Caco-2 (cell line): Measurements from ENCODE around the gene NR1I3. TPM values are rescaled to one million over a fixed set of nuclear protein-coding genes. Genes with fewer than 3 reads are reported as not detected.

ENCODE experiments used
- BruUV-seq: library from RNA; stranded (reverse); fragments of 400-500 nt; replicated peaks from 2 replicates; lab custom pipeline; 2021; lab: Mats Ljungman, UMichigan
- CTCF ChIA-PET: fragments of 300-600 bp; sonication (Branson Sonifier 250); formaldehyde crosslinking; loops from one replicate; lab custom pipeline; 2022; ENCODE audit warnings: antibody characterized with exemption; lab: Charles Lee
- POLR2A ChIA-PET: fragments of 300-600 bp; sonication (Branson Sonifier 250); formaldehyde crosslinking; loops from one replicate; lab custom pipeline; 2022; ENCODE audit warnings: antibody characterized with exemption; lab: Charles Lee
- DNase-seq, 2 experiments: peaks; one replicate each; pipeline versions ENCODE4 v3.0.0 to v3.0.0-alpha.2; 2020 to 2022
- H3K27me3 ChIP-seq: replicated peaks from 2 replicates; pipeline ENCODE4 v1.6.0; 2011; ENCODE audit warnings: low read length; ENCODE audit not compliant: control insufficient read depth, insufficient read depth
- H3K36me3 ChIP-seq: 2 replicates; pipeline ENCODE4 v1.5.1; 2011; ENCODE audit warnings: low read length; ENCODE audit not compliant: control insufficient read depth, insufficient read depth
- H3K4me1 ChIP-seq: fragments of 250-450 bp; sonication (Bioruptor Pico); 2 replicates; pipeline ENCODE4 v1.5.1; 2020; ENCODE audit warnings: mild to moderate bottlenecking
- H3K4me3 ChIP-seq: 2 replicates; pipeline ENCODE4 v1.5.1; 2011; ENCODE audit warnings: low read depth, mild to moderate bottlenecking, control low read depth, low read length
- H3K9me3 ChIP-seq: fragments of 250-450 bp; sonication (Bioruptor Pico); 2 replicates; pipeline ENCODE4 v1.5.1; 2020; ENCODE audit warnings: mild to moderate bottlenecking, moderate library complexity
- H3K27ac Mint-ChIP-seq: one replicate; pipeline ENCODE4 v1.8.0; 2022; ENCODE audit warnings: mixed read lengths; ENCODE audit not compliant: unreplicated experiment
- H3K27me3 Mint-ChIP-seq: one replicate; pipeline ENCODE4 v1.8.0; 2022; ENCODE audit warnings: mixed read lengths; ENCODE audit not compliant: insufficient read depth, unreplicated experiment
- H3K36me3 Mint-ChIP-seq: one replicate; pipeline ENCODE4 v1.8.0; 2022; ENCODE audit warnings: mild to moderate bottlenecking, mixed read lengths; ENCODE audit not compliant: insufficient read depth, unreplicated experiment
- H3K4me1 Mint-ChIP-seq: one replicate; pipeline ENCODE4 v1.8.0; 2022; ENCODE audit warnings: low read depth, mixed read lengths; ENCODE audit not compliant: unreplicated experiment
- H3K4me3 Mint-ChIP-seq: one replicate; pipeline ENCODE4 v1.8.0; 2022; ENCODE audit warnings: mild to moderate bottlenecking, moderate library complexity, mixed read lengths; ENCODE audit not compliant: unreplicated experiment
- H3K9me3 Mint-ChIP-seq: one replicate; pipeline ENCODE4 v1.8.0; 2022; ENCODE audit warnings: mixed read lengths; ENCODE audit not compliant: unreplicated experiment
- intact Hi-C: fragments of 100-400 bp; cut with micrococcal nuclease; formaldehyde crosslinking; loops from one replicate; pipeline ENCODE4 v1.10.0; 2022; ENCODE audit not compliant: unreplicated experiment
- total RNA-seq: library from RNA; stranded (reverse); gene quantifications from 2 replicates; pipeline ENCODE4 v1.2.3, GENCODE V29; 2022
- TF ChIP-seq, protein P1 (sequence below), 2 experiments: fragments of 200-600 bp in 1 of 2; IDR thresholded peaks; 1 replicate in 1 of 2; 2 replicates in 1 of 2; pipeline versions ENCODE4 v1.5.1 to v1.8.0; 2011 to 2022; ENCODE audit warnings: antibody characterized with exemption in 1 of 2, control low read depth in 1 of 2, inconsistent platforms in 1 of 2, low read depth in 1 of 2, low read length in 1 of 2, mild to moderate bottlenecking in 1 of 2, moderate library complexity in 1 of 2; ENCODE audit not compliant: insufficient read depth in 1 of 2, severe bottlenecking in 1 of 2, unreplicated experiment in 1 of 2

NR1I3 gene
- total RNA-seq, 1 experiment from 2014 or later, result not detected

DNA sequence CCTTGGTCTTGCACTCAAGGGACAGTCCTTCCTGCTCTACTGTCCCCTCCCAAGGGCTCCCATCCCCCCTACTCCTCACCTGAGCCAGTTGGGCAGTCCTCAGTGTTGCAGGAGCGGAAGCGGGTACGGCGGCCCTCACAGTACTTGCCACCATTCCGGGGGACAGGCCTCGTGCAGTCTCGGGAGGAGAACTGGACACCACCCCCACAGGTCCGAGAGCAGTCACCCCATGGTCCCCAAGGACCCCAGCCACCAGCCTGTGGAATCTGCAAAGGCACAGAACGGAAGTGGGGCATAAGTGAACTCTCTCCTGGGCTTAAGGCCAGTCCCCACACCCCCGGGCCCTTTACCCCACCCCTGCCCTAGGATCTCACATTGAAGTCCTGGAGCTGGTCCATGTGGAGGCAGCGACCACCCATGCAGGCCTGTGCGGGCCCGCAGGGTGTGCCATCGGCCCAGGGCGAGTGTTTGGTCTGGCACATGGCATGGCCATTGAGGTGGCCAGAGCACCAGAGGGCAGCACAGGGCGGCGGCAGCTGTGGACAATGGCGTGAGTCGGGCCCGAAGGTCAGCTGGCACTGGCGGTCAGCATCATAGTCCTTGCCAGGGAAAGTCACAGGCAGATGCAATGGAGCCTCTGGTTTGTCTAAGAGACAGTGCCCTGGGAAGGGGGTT, 44.3 kb downstream of the NR1I3 start:
- POLR2A ChIA-PET, result no interaction called here
- TF ChIP-seq, protein P1, sequence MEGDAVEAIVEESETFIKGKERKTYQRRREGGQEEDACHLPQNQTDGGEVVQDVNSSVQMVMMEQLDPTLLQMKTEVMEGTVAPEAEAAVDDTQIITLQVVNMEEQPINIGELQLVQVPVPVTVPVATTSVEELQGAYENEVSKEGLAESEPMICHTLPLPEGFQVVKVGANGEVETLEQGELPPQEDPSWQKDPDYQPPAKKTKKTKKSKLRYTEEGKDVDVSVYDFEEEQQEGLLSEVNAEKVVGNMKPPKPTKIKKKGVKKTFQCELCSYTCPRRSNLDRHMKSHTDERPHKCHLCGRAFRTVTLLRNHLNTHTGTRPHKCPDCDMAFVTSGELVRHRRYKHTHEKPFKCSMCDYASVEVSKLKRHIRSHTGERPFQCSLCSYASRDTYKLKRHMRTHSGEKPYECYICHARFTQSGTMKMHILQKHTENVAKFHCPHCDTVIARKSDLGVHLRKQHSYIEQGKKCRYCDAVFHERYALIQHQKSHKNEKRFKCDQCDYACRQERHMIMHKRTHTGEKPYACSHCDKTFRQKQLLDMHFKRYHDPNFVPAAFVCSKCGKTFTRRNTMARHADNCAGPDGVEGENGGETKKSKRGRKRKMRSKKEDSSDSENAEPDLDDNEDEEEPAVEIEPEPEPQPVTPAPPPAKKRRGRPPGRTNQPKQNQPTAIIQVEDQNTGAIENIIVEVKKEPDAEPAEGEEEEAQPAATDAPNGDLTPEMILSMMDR (IDR thresholded peaks at IDR 0.05; ENCODE audit: insufficient read depth in 1 of 2, low read depth in 1 of 2, low read length in 1 of 2, severe bottlenecking in 1 of 2, unreplicated experiment in 1 of 2), result no peak

DNA sequence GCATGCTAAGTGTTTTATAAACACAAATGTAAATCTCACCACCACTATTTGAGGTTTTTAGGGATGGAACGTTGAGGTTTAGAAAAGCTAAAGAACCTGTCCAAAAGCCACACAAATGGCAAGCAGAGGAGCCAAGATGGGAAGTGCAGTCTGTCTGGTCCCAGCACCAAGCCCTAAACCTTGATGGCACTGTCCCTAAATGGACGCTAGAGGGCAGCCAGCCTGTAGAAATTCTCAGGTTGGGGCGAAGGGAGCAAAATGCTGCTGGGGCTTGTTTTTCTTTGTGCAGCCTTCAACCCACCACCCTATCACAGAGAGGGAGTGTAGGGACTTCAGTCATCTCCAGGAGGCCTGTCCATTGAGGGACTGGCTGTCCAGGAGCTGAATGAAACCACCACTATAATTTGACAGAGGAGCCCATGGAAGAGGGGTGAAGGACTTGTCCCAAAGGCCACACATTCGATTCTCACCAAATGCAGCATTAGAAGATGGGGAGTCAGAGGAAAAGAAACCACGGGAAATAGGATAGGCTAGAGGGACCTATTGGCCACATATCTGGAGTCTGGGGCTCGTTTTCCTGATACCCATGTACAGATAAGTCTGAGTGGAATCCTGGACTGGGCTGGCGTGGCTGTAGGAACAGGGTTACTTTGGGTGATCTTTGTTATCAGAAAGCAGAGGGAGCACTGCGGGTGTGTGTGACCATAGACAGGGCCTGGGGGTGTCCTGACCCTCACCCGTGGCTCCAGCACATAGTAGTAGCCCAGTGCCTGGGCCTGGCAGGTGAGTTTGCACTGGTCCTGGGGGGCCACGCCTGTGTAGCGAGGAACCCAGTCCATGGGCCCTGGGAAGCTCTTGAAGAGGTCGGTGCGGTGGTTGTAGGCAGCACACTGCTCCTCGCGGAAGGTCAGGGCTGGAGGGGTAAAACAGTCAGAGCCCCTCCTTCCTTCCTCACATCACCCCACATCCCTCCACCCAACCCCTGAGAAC, 45.2 kb downstream of the NR1I3 start:
- H3K4me1 ChIP-seq, result no peaks in the 10 kb centered on the region
- CTCF ChIA-PET, result interaction anchor here (0.7 to 2.9 kb wide), 4 partner anchors 27 to 190 kb away, joined by 3 to 12 read pairs (median 4); partner anchors contain the start of genes PPOX and TOMM40L
- no peak overlapping the region for H3K4me3 ChIP-seq
- Mint-ChIP-seq H3K4me1 (peaks cover 6% of the 10 kb centered on the region), H3K4me3 (no peak overlapping the region), H3K27me3 (no peaks in the 10 kb centered on the region), H3K36me3 (no peaks in the 10 kb centered on the region), H3K9me3 (no peaks in the 10 kb centered on the region), H3K27ac (no peak overlapping the region)
- POLR2A ChIA-PET, result no interaction called here
- no TSS peak for BruUV-seq
- no peaks in the 10 kb centered on the region for H3K9me3 ChIP-seq
- H3K36me3 ChIP-seq, result no peaks in the 10 kb centered on the region
- peak; percentile 71 to 76 for DNase-seq
- intact Hi-C loops, result loop anchor here (1.0 kb wide), 4 partner anchors 33 to 190 kb away; no protein-coding TSS in a partner anchor
- TF ChIP-seq, protein P1 (IDR thresholded peaks at IDR 0.05; ENCODE audit: insufficient read depth in 1 of 2, low read depth in 1 of 2, low read length in 1 of 2, severe bottlenecking in 1 of 2, unreplicated experiment in 1 of 2), result peak; percentile 80 to 94
- no peaks in the 10 kb centered on the region for H3K27me3 ChIP-seq

More for the DNA sequence above, 44.3 kb downstream of the NR1I3 start:
- Mint-ChIP-seq H3K4me3 (no peak overlapping the region), H3K27me3 (no peaks in the 10 kb centered on the region), H3K27ac (no peak overlapping the region), H3K36me3 (no peaks in the 10 kb centered on the region), H3K4me1 (peaks cover 8% of the 10 kb centered on the region), H3K9me3 (no peaks in the 10 kb centered on the region)
- Histone ChIP-seq H3K27me3 (no peaks in the 10 kb centered on the region), H3K9me3 (no peaks in the 10 kb centered on the region), H3K4me1 (no peaks in the 10 kb centered on the region), H3K36me3 (no peaks in the 10 kb centered on the region), H3K4me3 (no peak overlapping the region)
- CTCF ChIA-PET, result interaction anchor here (1.0 to 2.9 kb wide), 5 partner anchors 32 to 189 kb away, joined by 3 to 12 read pairs (median 4); partner anchors contain the start of gene TOMM40L
- DNase-seq, result no peak
- intact Hi-C loops, result no loop called here
- no TSS peak for BruUV-seq

DNA sequence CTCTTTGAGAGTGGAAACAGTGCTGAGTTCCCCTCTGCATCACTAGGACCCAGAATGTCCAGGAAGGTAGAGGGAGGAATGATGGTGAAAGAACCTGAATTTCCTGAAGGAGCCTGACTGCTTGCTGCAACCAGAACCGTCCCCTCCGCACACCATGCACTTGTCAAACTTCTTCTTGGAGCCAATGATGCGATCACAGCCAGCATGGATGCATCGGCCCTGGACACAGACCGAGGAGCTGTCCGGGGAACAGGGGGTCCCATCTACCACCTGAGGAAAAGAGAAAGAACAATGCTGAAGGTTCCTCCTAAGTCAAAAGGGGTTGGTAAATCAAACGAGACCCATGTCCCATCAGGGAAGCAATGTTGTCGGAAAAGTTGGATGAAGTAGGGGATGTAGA, 46.0 kb downstream of the NR1I3 start:
- Histone ChIP-seq H3K36me3 (no peaks in the 10 kb centered on the region), H3K4me3 (no peak overlapping the region), H3K9me3 (no peaks in the 10 kb centered on the region), H3K4me1 (no peaks in the 10 kb centered on the region), H3K27me3 (no peaks in the 10 kb centered on the region)
- H3K27me3 Mint-ChIP-seq, result no peaks in the 10 kb centered on the region
- CTCF ChIA-PET, result interaction anchor here (1.0 to 2.9 kb wide), 3 partner anchors 26 to 190 kb away, joined by 3 to 12 read pairs (median 6); partner anchors contain the start of genes PPOX and TOMM40L
- no TSS peak for BruUV-seq
- no peak overlapping the region for H3K27ac Mint-ChIP-seq
- TF ChIP-seq, protein P1 (IDR thresholded peaks at IDR 0.05; ENCODE audit: insufficient read depth in 1 of 2, low read depth in 1 of 2, low read length in 1 of 2, severe bottlenecking in 1 of 2, unreplicated experiment in 1 of 2), result no peak
- H3K36me3 Mint-ChIP-seq, result no peaks in the 10 kb centered on the region
- intact Hi-C loops, result loop anchor here (1.0 kb wide), 4 partner anchors 33 to 190 kb away; no protein-coding TSS in a partner anchor
- DNase-seq, result no peak
- no peak overlapping the region for H3K4me3 Mint-ChIP-seq
- H3K9me3 Mint-ChIP-seq, result no peaks in the 10 kb centered on the region
- H3K4me1 Mint-ChIP-seq, result peaks cover 6% of the 10 kb centered on the region
- POLR2A ChIA-PET, result interaction anchor here (1.3 kb wide), 1 partner anchor 10 kb away, joined by 16 read pairs; the partner anchor contains the start of gene NDUFS2
